AG04449 (cell line): ENCODE results near the gene ASCL4.
"Not testable (repeated sequence)": the region's sequence is repeated elsewhere in the genome, so short reads cannot be mapped to it uniquely, and the experiment has no call there.

Experiments used
- CTCF ChIA-PET: fragments of 350-600 bp; formaldehyde crosslinking; extraction: SDS; loops from one replicate; lab custom pipeline; 2021; ENCODE audit warnings: antibody characterized with exemption; lab: Yijun Ruan, JAX
- POLR2A ChIA-PET: fragments of 400-600, 350-600 bp; formaldehyde crosslinking; extraction: SDS; loops from one replicate; lab custom pipeline; 2020; ENCODE audit warnings: antibody characterized with exemption, inconsistent platforms; lab: Yijun Ruan, JAX
- DNase-seq: peaks from one replicate; pipeline ENCODE4 v3.0.0-alpha.2; 2010; ENCODE audit warnings: low read depth, low spot score
- H3K4me3 ChIP-seq: 2 replicates; pipeline ENCODE4 v1.5.1; 2011; ENCODE audit warnings: low read depth, mild to moderate bottlenecking, control low read depth, low read length
- CTCF ChIP-seq: IDR thresholded peaks from one replicate; pipeline ENCODE4 v1.5.1; 2011; ENCODE audit warnings: mild to moderate bottlenecking, moderate library complexity, low read length, control low read depth, inconsistent platforms; ENCODE audit not compliant: insufficient read depth; ENCODE audit errors: missing control alignments

ASCL4 gene, protein sequence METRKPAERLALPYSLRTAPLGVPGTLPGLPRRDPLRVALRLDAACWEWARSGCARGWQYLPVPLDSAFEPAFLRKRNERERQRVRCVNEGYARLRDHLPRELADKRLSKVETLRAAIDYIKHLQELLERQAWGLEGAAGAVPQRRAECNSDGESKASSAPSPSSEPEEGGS

GRCh38 chr12:107774349-107775029 lies at the start of gene ASCL4:
TSS of gene ASCL4 (plus strand) at chr12:107774704. CDS start at chr12:107775219, 515 bp downstream.
- H3K4me3 ChIP-seq, result no peak within 1 kb of the TSS
- no peak for DNase-seq
- CTCF ChIA-PET, result no interaction called here
- TF ChIP-seq CTCF, result no peak
- POLR2A ChIA-PET, result no interaction called here

DNA sequence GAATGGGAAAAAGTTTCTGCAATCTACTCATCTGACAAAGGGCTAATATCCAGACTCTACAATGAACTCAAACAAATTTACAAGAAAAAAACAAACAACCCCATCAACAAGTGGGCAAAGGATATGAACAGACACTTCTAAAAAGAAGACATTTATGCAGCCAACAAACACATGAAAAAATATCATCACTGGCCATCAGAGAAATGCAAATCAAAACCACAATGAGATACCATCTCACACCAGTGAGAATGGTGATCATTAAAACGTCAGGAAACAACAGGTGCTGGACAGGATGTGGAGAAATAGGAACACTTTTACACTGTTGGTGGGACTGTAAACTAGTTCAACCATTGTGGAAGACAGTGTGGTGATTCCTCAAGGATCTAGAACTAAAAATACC lies 47.2 kb upstream of the ASCL4 start:
- CTCF ChIA-PET, H3K4me3 ChIP-seq, POLR2A ChIA-PET, DNase-seq: not testable (repeated sequence)

GRCh38 chr12:107727742-107728141 lies 46.8 kb upstream of the ASCL4 start:
- H3K4me3 ChIP-seq, POLR2A ChIA-PET, CTCF ChIA-PET, DNase-seq: not testable (repeated sequence)

DNA sequence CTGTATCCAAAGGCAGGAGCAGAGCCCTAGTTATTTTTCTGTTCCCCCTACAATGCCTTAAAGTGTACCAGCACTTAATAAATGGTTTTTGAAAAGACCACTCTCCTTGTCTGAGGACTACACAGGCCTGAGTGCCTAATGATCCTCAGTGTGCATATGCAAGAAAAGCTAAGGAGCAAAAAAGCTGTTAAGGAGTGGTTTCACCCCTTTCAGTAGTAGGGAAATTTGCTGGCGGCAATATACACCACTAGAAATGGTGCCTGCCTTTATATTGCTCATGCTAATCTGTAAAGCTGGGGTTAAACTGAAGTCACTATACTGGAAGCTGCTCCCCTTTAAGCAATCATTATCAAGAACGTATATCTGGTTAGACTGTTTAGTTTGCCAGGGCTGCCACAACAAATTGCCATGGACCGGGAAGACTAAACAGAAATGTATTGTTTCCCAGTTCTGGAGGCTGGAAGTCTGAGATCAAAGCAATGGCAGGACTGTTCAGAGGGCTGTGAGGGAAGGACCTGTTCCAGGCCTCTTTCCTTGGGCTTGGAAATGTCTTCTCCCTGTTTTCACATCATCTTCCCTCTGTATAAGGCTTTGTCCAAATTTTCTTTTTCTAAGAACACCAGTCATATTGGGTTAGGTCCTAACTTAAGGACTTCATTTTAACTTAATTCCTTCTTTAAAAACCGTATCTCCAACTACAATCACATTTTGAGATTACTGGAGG lies 43.7 kb upstream of the ASCL4 start:
- CTCF ChIA-PET, result no interaction called here

DNA sequence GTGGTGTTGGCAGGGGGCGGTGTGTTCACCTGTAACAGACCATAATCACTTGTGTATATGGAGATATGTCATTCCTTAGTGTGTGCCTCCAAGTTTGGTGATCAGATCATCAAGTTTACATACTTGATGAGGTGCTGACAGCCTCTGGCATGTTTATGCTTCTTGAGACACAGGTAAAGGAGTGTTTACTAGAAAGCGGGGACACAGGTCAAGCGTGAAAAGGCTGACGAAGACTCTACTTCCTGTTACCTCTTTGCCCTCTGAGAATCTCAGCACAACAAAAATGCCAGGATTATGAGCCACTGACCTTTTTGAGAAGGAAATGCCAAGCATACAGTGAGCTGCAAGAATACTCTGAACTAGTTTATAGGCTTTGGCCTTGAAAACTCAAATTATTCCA lies 43.1 kb upstream of the ASCL4 start:
- no peak for DNase-seq
- ChIA-PET CTCF (no interaction called here), POLR2A (no interaction called here)

More for the DNA sequence above, 43.7 kb upstream of the ASCL4 start:
- TF ChIP-seq CTCF, result no peak
- H3K4me3 ChIP-seq, result no peak overlapping the region
- DNase-seq, result no peak
- POLR2A ChIA-PET, result no interaction called here

GRCh38 chr12:107732365-107732764 lies 42.1 kb upstream of the ASCL4 start:
- no peak overlapping the region for H3K4me3 ChIP-seq
- POLR2A ChIA-PET, result no interaction called here
- DNase-seq, result no peak
- TF ChIP-seq CTCF, result no peak
- CTCF ChIA-PET, result no interaction called here

More for the DNA sequence above, 43.1 kb upstream of the ASCL4 start:
- TF ChIP-seq CTCF, result no peak
- no peak overlapping the region for H3K4me3 ChIP-seq

GRCh38 chr12:107734139-107734538 lies 40.4 kb upstream of the ASCL4 start:
- ChIA-PET CTCF (no interaction called here), POLR2A (no interaction called here)
- H3K4me3 ChIP-seq, result no peak overlapping the region
- DNase-seq, result no peak
- no peak for TF ChIP-seq CTCF
